ENCODE data around the gene FDXR. TPM values are rescaled to one million over a fixed set of nuclear protein-coding genes. Genes with fewer than 3 reads are reported as not detected.

Gene FDXR
- total RNA-seq (1 to 10 TPM; 3.9 to 5.3 TPM), polyA plus RNA-seq (10 to 100 TPM in 1 of 2 donors, 1 to 10 TPM in 1; 3.9 to 10.1 TPM)

- peak within 1 kb of the TSS; percentile 69 to 86 (median 84) for H3K4me3 ChIP-seq (ENCODE audit: low read depth in 1 of 3, low read length in 3 of 3)
- no peaks in the 10 kb centered on the region for H3K27me3 ChIP-seq (ENCODE audit: control insufficient read depth in 4 of 4, insufficient read depth in 4 of 4, low read length in 3 of 4)
- TF ChIP-seq REST (IDR thresholded peaks at IDR 0.05): peak; percentile 81
- peak; percentile 84 for TF ChIP-seq TAF1 (conservative IDR thresholded peaks at IDR 0.05)
- TF ChIP-seq JUND (IDR thresholded peaks at IDR 0.05): no peak
- TF ChIP-seq HNF4A (conservative IDR thresholded peaks at IDR 0.05): no peak
- TF ChIP-seq GABPA (IDR thresholded peaks at IDR 0.05 in 1 of 2, conservative IDR thresholded peaks at IDR 0.05 in 1 of 2): no peak
- TF ChIP-seq EGR1 (IDR thresholded peaks at IDR 0.05; ENCODE audit: low read depth in 2 of 2): no peak
- no peak for TF ChIP-seq RAD21 (IDR thresholded peaks at IDR 0.05)
- TF ChIP-seq FOXA2 (IDR thresholded peaks at IDR 0.05): no peak
- no peak for TF ChIP-seq RXRA (IDR thresholded peaks at IDR 0.05)
- TF ChIP-seq SP1 (IDR thresholded peaks at IDR 0.05): no peak
- TF ChIP-seq MAX (IDR thresholded peaks at IDR 0.05): no peak
- TF ChIP-seq ATF3 (IDR thresholded peaks at IDR 0.05): no peak
- no peak for TF ChIP-seq FOXA1 (IDR thresholded peaks at IDR 0.05)
- no peak for TF ChIP-seq NR2F2 (IDR thresholded peaks at IDR 0.05)
- no peak for TF ChIP-seq ZBTB33 (IDR thresholded peaks at IDR 0.05)
- WGBS: 7% methylated on average over 38 of the region's 38 CpGs
- H3K4me1 ChIP-seq (ENCODE audit: control insufficient read depth in 4 of 4, insufficient read depth in 4 of 4, low read length in 3 of 4): peaks cover 6 to 20% (median 14%) of the 10 kb centered on the region in 4 donors
- H3K9ac ChIP-seq (ENCODE audit: low read depth in 1 of 2, low read length in 2 of 2): peak within 1 kb of the TSS; percentile 73 to 85
- H3K9me3 ChIP-seq (ENCODE audit: control insufficient read depth in 4 of 4, low read length in 3 of 4): no peaks in the 10 kb centered on the region
- DNase-seq (ENCODE audit: low spot score): no peak
- peak within 1 kb of the TSS; percentile 79 to 83 for H3K27ac ChIP-seq (ENCODE audit: low read depth in 1 of 2, low read length in 2 of 2)
- no peaks in the 10 kb centered on the region for H3K36me3 ChIP-seq (ENCODE audit: control insufficient read depth in 4 of 4, insufficient read depth in 3 of 4, low read depth in 1 of 4, low read length in 3 of 4)
Observed at GRCh38 chr17:74872313-74873036, at the start of gene FDXR. FDXR (minus strand) TSS chr17:74872994; CDS start chr17:74872944, 50 bp downstream.

- Histone ChIP-seq H3K9ac (ENCODE audit: low read depth in 1 of 2, low read length in 2 of 2) (no peak overlapping the region), H3K4me3 (ENCODE audit: low read depth in 1 of 3, low read length in 3 of 3) (no peak overlapping the region), H3K36me3 (ENCODE audit: control insufficient read depth in 4 of 4, insufficient read depth in 3 of 4, low read depth in 1 of 4, low read length in 3 of 4) (no peaks in the 10 kb centered on the region), H3K27ac (ENCODE audit: low read depth in 1 of 2, low read length in 2 of 2) (no peak overlapping the region), H3K9me3 (ENCODE audit: control insufficient read depth in 4 of 4, low read length in 3 of 4) (no peaks in the 10 kb centered on the region), H3K4me1 (ENCODE audit: control insufficient read depth in 4 of 4, insufficient read depth in 4 of 4, low read length in 3 of 4) (peaks cover 2 to 8% (median 6%) of the 10 kb centered on the region in 4 donors), H3K27me3 (ENCODE audit: control insufficient read depth in 4 of 4, insufficient read depth in 4 of 4, low read length in 3 of 4) (peaks cover 2 to 10% (median 5%) of the 10 kb centered on the region in 4 donors)
- WGBS: 59% methylated on average over 6 of the region's 6 CpGs
- no peak for TF ChIP-seq NR2F2 (IDR thresholded peaks at IDR 0.05)
- no peak for TF ChIP-seq CTCF (IDR thresholded peaks at IDR 0.05; ENCODE audit: low read depth, low read length, missing input control)
- no peak for TF ChIP-seq TAF1 (conservative IDR thresholded peaks at IDR 0.05)
- no peak for TF ChIP-seq MAX (IDR thresholded peaks at IDR 0.05)
- no peak for TF ChIP-seq RXRA (IDR thresholded peaks at IDR 0.05)
- no peak for TF ChIP-seq REST (IDR thresholded peaks at IDR 0.05)
- TF ChIP-seq JUND (IDR thresholded peaks at IDR 0.05): no peak
- TF ChIP-seq YY1 (IDR thresholded peaks at IDR 0.05): no peak
- no peak for DNase-seq (ENCODE audit: low spot score)
Observed at GRCh38 chr17:74922172-74922571, 49.4 kb upstream of the FDXR start.

Data from liver (tissue), 9 donors.